Endometrial microvascular endothelial cells (primary cell): ENCODE data around the gene PIP5K1B. TPM values are rescaled to one million over a fixed set of nuclear protein-coding genes. Genes with fewer than 3 reads are reported as not detected.

ENCODE experiments used
- in situ Hi-C: cut with HindIII; loops from 2 replicates; pipeline ENCODE4 v1.10.0; 2017; ENCODE audit warnings: low sequenced_read_pairs, low pct_unique_long_range_greater_than_20kb; ENCODE audit errors: inconsistent ontology term
- total RNA-seq: library from RNA; depleted of rRNA; stranded (reverse); fragments of >200 nt; gene quantifications from one replicate; pipeline ENCODE4 v1.2.3, GENCODE V29; 2015; ENCODE audit errors: inconsistent ontology term

The PIP5K1B gene
- total RNA-seq, 1 donor from 2014 or later: not detected

GRCh38 chr9:68872026-68872501, 167.0 kb downstream of the PIP5K1B start:
- in situ Hi-C loops: no loop called here

DNA sequence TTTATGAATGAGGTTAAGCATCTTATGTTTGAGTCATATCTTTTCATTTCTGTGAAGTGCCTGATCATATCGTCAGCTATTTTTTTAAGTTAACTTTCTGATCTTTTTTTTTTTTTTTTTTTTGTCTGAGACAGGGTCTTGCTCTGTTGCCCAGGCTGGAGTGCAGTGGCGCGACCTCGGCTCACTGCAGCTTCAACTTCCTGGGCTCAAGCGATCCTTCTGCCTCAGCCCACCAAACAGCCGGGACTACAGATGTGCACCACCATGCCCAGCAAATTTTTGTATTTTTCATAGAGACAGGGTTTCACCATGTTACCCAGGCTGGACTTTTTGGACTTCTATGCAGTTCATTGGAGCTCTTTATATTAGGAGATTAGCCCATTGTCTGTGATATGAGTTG, 168.1 kb downstream of the PIP5K1B start:
- in situ Hi-C loops: no loop called here

- in situ Hi-C loops: no loop called here
Measured at GRCh38 chr9:68876273-68876672, 171.2 kb downstream of the PIP5K1B start.

DNA sequence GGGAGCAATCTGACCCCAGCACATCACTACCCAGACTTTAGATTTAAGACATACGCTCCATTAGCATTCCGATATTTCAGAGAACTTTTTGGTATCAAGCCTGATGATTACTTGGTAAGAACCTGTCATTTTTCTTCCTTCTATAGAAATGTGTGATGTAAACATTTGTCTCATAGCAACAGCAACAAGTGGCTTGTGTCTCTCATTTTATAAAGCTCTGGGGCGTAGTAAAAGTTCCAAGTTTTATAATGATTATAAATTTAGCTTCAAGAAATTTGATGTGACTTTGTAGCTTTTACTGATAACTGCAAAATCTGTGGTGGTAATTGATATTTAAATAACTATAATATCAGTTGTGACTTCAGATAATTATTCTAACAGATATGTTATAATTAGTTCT, 171.6 kb downstream of the PIP5K1B start:
- in situ Hi-C loops: no loop called here

DNA sequence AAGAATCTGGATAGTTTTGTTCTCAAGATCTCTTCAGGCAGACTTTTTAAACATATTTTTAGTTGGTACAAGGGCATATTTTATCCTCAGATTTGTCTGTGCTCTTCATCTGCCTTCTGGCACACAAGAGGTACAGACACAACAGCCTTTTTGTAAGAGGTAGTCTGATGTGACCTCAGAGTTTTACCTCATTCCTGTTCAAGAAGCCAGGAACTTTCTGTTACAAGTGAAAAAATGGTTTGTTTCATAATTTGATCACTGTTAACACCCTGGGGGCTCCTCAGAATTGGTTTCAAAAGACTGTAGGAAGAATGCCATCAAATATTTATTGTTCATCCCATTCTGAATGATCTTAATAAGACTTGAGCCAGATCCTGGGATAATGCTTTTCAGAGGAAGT, 172.2 kb downstream of the PIP5K1B start:
- in situ Hi-C loops: no loop called here

- in situ Hi-C loops: no loop called here
Measured at GRCh38 chr9:68878450-68878849, 173.4 kb downstream of the PIP5K1B start.

DNA sequence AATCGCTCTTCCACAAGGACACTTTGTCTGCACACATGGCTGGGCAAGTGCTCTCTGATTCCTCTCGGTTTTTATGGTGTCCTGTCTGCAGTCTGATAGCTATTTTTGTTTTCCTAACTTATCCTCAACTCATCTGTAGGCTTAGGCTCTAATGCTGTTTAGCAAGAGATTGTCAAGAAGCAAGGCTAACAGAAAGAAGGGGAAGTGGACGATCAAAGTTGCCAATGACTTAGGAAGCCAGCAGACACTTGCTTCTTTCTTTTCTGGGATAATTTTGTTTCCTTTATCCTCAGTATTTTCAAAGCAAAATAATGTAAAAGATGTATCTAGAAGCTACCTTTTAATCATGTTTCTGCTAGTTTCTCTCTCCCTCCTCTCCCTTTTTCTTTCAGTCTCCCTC, 178.2 kb downstream of the PIP5K1B start:
- in situ Hi-C loops: no loop called here

DNA sequence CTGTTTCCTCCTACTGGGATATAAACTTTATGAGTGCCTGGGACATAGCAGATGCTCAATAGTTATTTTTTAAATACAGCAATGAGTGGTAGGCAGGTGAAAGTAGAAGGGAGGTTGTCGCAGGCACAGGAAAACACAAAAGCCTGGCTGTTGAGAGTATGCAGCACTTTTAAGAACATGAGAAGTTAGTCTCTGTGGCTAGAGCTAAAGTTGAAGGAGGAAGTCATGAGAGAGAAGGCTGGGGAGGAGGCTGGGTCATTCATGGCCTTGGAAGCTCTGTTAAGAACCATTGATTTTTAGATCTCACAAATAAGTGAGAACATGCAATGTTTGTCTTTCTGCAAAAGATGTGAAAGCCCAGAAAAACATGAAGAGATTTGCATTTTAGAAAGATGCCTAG, 182.2 kb downstream of the PIP5K1B start:
- in situ Hi-C loops: no loop called here

- in situ Hi-C loops: no loop called here
Measured at GRCh38 chr9:68894502-68894901, 189.5 kb downstream of the PIP5K1B start.

DNA sequence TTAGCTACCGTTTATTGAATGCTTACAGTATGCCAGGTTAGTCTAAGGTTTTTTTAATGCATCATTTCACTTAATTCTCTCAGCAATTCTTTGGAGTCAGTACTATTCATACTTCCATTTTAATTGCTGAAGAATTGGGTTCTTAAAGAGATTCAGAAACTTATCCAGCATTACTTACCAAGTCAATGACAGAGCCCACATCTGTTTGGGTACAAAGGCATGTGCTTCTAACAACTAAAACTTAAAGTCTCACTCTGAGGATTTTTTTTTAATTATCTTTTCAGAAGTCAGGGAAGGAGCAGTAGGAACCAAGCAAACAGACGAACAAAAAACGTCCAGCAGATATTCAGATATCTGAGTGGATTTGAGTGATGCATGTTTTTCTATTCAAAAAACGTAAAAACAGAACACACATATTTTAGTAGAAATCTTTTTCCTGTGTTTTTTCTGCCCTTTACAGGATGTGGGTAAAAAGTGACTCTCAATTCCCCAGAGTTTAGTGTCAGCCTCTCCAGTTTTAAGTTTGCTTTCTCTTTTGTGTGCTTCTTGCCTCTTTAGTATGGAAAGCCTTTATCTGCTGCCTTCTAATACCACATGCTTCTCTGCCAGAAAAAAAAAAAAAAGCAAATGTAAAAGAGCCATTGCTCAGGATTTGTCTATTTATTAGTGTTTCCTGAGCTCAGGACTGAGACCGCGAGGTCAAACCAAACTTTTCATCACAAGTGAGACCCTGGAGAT, 190.9 kb downstream of the PIP5K1B start:
- in situ Hi-C loops: no loop called here

- in situ Hi-C loops: no loop called here
Measured at GRCh38 chr9:68896486-68896885, 191.4 kb downstream of the PIP5K1B start.

DNA sequence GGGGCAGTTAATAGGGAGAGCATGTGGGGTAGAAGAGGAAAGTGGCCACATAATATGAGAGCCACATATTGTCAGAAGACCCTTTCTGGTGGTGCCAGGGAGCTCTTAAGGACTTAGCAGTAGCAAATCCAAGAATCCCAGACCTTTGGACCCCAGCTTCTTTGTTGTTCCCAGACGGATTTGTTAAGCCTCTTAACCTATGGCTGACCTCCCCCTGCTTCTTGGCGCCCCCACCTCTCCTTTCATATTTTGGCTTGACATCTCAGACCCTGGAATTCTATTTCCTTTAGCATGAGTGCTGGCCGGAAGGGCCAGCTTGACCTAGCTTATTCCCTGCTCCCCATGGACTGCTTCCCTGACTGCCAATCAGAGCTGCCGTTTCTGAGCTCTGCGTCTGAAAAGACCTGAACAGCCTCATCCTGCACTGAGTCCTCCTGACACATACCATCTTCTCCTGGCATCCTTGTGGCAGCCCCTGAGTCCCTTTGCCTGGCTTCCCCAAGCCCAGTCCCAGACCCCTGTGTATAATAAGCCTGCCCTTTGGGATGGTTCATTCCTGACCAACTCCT, 192.6 kb downstream of the PIP5K1B start:
- in situ Hi-C loops: no loop called here

DNA sequence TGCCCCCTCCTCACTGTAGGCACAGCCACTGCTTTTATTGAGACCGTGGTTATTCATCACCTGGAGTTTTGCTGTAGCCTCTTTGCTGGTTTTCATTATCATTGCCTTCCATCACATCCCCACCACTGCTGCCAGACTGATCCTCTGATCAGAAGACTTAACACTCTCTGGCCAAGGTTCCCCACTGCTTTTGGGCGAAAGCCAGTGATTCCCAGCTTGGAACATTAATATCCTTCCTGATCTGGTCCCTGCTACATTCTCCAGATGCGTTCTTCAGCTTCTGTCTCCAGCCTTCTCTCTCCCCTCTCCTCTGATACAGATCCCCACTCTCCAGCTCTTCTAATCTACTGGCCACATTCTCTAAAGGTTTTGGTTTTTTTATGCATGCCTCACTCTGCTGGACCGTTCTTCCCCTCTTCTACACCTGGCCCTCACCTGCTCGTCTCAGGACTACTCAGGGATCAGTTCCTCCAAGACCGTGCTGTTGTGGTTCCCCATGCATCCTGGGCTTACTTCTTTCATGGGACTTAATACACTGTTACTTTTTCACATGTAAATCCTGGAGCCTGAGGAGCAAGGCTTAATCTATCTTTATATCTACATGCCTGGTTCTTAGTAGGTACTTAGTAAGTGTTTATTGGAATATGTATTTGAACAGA, 193.9 kb downstream of the PIP5K1B start:
- in situ Hi-C loops: no loop called here

DNA sequence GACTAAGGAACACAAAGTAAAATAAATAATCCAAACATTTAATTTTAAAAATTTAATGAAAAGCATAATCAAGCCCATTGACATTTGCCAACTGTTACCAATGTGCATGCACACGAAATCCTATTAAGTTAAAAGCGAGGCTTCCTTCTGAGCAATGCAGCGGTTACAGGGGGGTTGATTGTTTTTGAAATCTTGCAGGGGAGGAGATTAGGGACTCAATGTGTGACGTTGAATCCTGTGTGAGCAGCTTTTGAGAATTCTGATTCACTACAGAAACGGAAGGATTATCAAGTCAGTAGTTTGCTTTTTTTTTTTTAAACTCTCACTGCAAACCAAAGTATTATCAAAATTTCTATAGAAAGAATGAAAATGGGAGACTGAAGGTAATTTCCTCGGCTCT, 199.4 kb downstream of the PIP5K1B start:
- in situ Hi-C loops: no loop called here

GRCh38 chr9:68905129-68905528, 200.1 kb downstream of the PIP5K1B start:
- in situ Hi-C loops: no loop called here

DNA sequence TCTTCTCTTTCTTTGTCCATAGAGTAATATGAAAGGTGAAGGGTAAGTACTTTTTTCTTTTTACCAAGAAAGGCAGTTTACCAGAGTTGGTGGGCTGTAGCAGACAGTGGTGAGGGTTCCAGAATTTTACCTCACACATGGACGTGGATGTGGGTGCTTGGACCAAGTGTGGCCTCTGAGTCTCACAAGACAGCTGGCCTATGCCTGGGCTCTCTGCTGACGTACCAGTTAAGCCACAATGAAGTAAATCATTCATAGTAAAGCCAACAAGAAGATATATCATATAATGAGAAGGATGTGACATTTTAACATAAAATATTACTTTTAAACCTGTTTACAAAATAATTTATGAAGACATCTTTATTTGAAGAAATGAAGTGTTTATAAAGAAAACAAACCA, 202.9 kb downstream of the PIP5K1B start:
- in situ Hi-C loops: no loop called here

DNA sequence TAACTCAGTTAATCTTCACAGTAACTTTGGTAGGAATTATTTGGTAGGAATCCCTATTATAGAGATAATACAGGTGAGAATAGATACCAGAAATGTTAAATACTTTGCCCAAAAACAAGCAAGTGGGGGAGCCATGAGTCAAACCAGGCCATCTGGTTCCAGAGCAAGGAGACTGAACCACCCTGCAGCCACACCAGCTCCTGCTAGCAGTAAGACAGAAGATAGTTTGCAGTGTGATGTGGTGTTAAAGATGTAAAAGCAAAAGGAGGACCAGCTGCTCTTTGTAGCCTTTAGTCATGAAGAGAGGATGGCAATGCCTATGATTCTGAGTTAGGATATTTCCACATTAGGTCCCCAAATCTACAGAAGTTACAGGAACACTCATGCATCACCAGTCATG, 207.5 kb downstream of the PIP5K1B start:
- in situ Hi-C loops: no loop called here

GRCh38 chr9:68913054-68913453, 208.0 kb downstream of the PIP5K1B start:
- in situ Hi-C loops: no loop called here

- in situ Hi-C loops: no loop called here
Measured at GRCh38 chr9:68914751-68915150, 209.7 kb downstream of the PIP5K1B start.

DNA sequence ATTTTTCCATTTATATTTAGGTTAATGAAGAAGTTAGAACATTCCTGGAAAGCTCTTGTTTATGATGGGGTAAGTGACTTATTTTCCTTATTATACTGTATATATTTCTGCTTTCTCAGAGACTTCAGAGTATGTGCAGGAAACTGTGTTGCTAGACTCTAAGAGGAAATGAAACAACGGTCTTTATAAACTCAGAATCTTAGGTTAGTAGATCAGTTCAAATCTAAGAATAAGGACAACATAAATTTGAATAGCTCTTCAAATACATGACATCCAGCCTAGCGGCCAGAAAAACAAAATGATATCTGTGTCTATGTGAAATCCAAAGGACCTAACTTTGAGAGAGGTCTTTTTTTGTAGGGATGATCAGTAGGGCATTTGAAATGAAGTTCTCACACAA, 214.6 kb downstream of the PIP5K1B start:
- in situ Hi-C loops: no loop called here
